Endothelial cell of coronary artery (primary cell): ENCODE results near the gene TAOK3. TPM values are rescaled to one million over a fixed set of nuclear protein-coding genes. Genes with fewer than 3 reads are reported as not detected.

Source experiments
- total RNA-seq: library from RNA; depleted of rRNA; stranded (reverse); fragments of >200 nt; gene quantifications from 2 replicates; pipeline ENCODE4 v1.2.3, GENCODE V29; 2014

TAOK3 gene
- total RNA-seq = 21.5 and 37.3 TPM in 2 replicates

GRCh38 chr12:118372541-118373495 lies at the start of gene TAOK3:
Gene TAOK3 (minus strand): TSS chr12:118372907. CDS start chr12:118255567, 117,340 bp downstream.

GRCh38 chr12:118376089-118377020 lies 3.6 kb upstream of the TAOK3 start, which contains the start of gene SUDS3:
Gene SUDS3 (plus strand): TSS chr12:118376555. CDS start chr12:118376692, 137 bp downstream.

GRCh38 chr12:118135788-118136558 lies 236.7 kb downstream of the TAOK3 start, which contains the start of gene PEBP1:
Gene PEBP1 (plus strand): TSS chr12:118136124. CDS start chr12:118136210, 86 bp downstream.

GRCh38 chr12:118103601-118104382 lies 268.9 kb downstream of the TAOK3 start, which contains the start of gene VSIG10:
Gene VSIG10 (minus strand): TSS chr12:118104011. CDS start chr12:118103671, 340 bp downstream.

Other genes with a start within 250 kb of the TAOK3 start
- gene PEBP1, start 236.8 kb downstream of the TAOK3 start, total RNA-seq = 147 and 153 TPM in 2 replicates
- 34.5 and 35.9 TPM in 2 replicates for gene SUDS3, start 3.6 kb upstream of the TAOK3 start, total RNA-seq